Ovary (tissue), 9 donors: ENCODE data around the gene TIMM22. TPM values are rescaled to one million over a fixed set of nuclear protein-coding genes. Genes with fewer than 3 reads are reported as not detected.

Experiments used
- DNase-seq, 5 donors: peaks; one replicate each; pipeline ENCODE4 v3.0.0-alpha.2; 2019 to 2020
- H3K27ac ChIP-seq, 2 donors: fragments of 200-600 bp; one replicate each; pipeline versions ENCODE4 v1.5.1 to v1.8.0; 2019 to 2022
- H3K27me3 ChIP-seq: fragments of 200-600 bp; one replicate; pipeline ENCODE4 v1.8.0; 2022
- H3K36me3 ChIP-seq: fragments of 200-600 bp; sonication (generic); one replicate; pipeline ENCODE4 v1.5.1; 2019
- H3K4me1 ChIP-seq: one replicate; pipeline ENCODE4 v1.8.1; 2013; ENCODE audit warnings: mild to moderate bottlenecking, moderate library complexity; ENCODE audit not compliant: insufficient read depth
- H3K4me3 ChIP-seq: fragments of 200-600 bp; sonication (generic); one replicate; pipeline ENCODE4 v1.5.1; 2017
- H3K9me3 ChIP-seq, 2 donors: fragments of 200-600 bp in 1 of 2; sonication (generic) in 1 of 2; one replicate each; pipeline versions ENCODE4 v1.5.1 to v1.8.1; 2013 to 2019; ENCODE audit warnings: mild to moderate bottlenecking in 1 of 2, moderate library complexity in 1 of 2
- EP300 ChIP-seq: sonication (generic); formaldehyde crosslinking; IDR thresholded peaks from one replicate; pipeline ENCODE4 v1.6.1; 2017; ENCODE audit warnings: antibody characterized with exemption
- POLR2A ChIP-seq: fragments of 450-650 bp; IDR thresholded peaks from one replicate; pipeline ENCODE4 v1.6.1; 2017; ENCODE audit warnings: antibody characterized with exemption, mild to moderate bottlenecking, moderate library complexity
- WGBS, 3 donors: extraction: QIAGEN DNeasy Blood & Tissue Kit in 1 of 3; methylation state at CpG; one replicate each; pipeline versions ENCODE4 v1.1.5 to v1.1.7; 2013 to 2017; 5-methylcytosine and 5-hydroxymethylcytosine counted together
- intact Hi-C, 4 donors: fragments of 100-400 bp; cut with DNase I; formaldehyde crosslinking; loops; one replicate each; pipeline versions ENCODE4 v1.11.0 to v1.15.1; 2022 to 2023
- polyA plus RNA-seq, 2 donors: library from polyadenylated mRNA; stranded (reverse); fragments of 200-250 nt in 1 of 2; fragments of 350-450 nt in 1 of 2; fragmentation: Illumina TruSeq in 1 of 2; extraction: RNeasy Lipid Tissue Mini Kit (QIAGEN cat#74804) in 1 of 2; gene quantifications; one replicate each; pipeline ENCODE4 v1.2.3, GENCODE V29; 2013 to 2014
- total RNA-seq, 7 donors: library from RNA; depleted of rRNA in 2 of 7; stranded (reverse); fragments of >200 nt in 2 of 7; fragmentation: NEBNext Ultra II Directional in 3 of 7; extraction: Animal tissue kit (Norgen Biotek cat#: 25700) in 3 of 7; gene quantifications; one replicate each; pipeline versions ENCODE4 v1.1.0 to v1.2.4, GENCODE V29; 2016 to 2023
- TF ChIP-seq, protein P1 (sequence below), 3 donors: fragments of 450-650 bp in 2 of 3; fragments of 200-600 bp in 1 of 3; IDR thresholded peaks; one replicate each; pipeline versions ENCODE4 v1.5.1 to v1.8.0; 2016 to 2022; ENCODE audit warnings: antibody characterized with exemption in 3 of 3, mild to moderate bottlenecking in 1 of 3
- donor health status: DM: no; HTN: no; CAD: no; lungs with moderate emphysema.
- donor health status: DM: no; HTN: no; CAD: no.
- donor health status: Bipolar disorder and iron deficiency.
- donor health status: DM: yes; HTN: yes; CAD: no.
- donor health status: DM: no; HTN: no; CAD: no.
- donor health status: DM: yes; HTN: yes; CAD: no.

Gene TIMM22
- total and polyA plus RNA-seq, 9 donors, result 7.9 to 15.1 (median 11.3) TPM

DNA sequence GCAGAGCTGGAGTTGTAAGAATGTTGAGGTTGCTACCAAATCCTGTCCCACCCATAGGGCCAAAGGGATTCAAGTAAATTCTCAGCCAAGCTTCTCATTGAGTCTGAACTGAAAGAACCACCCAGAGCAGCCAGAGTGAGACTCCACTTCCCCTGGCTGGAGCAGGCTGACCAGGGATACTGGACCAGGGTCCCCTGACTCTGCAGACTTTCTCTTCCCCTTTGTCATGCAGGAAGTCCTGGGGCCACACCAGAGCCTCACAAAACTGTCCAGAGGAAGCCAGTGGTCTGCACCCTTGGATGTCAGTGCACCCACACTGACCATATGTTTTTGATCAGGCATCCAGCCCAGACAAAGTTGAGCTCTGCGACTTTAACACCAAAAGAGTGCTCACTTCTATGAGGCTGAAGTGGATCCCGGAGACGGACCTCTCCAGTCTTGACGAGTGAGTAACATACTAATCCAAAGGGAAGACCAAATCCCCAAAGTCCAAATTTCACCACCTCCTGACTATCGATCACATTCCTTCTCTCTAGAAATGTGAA is 21.5 kb upstream of the TIMM22 start:
- Histone ChIP-seq H3K27ac (no peak overlapping the region), H3K9me3 (no peaks in the 10 kb centered on the region), H3K4me3 (no peak overlapping the region), H3K4me1 (peaks cover 1% of the 10 kb centered on the region), H3K27me3 (no peaks in the 10 kb centered on the region), H3K36me3 (no peaks in the 10 kb centered on the region)
- TF ChIP-seq, protein P1, sequence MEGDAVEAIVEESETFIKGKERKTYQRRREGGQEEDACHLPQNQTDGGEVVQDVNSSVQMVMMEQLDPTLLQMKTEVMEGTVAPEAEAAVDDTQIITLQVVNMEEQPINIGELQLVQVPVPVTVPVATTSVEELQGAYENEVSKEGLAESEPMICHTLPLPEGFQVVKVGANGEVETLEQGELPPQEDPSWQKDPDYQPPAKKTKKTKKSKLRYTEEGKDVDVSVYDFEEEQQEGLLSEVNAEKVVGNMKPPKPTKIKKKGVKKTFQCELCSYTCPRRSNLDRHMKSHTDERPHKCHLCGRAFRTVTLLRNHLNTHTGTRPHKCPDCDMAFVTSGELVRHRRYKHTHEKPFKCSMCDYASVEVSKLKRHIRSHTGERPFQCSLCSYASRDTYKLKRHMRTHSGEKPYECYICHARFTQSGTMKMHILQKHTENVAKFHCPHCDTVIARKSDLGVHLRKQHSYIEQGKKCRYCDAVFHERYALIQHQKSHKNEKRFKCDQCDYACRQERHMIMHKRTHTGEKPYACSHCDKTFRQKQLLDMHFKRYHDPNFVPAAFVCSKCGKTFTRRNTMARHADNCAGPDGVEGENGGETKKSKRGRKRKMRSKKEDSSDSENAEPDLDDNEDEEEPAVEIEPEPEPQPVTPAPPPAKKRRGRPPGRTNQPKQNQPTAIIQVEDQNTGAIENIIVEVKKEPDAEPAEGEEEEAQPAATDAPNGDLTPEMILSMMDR (IDR thresholded peaks at IDR 0.05), result no peak
- TF ChIP-seq POLR2A (no peak), EP300 (no peak)
- no peak for DNase-seq
- intact Hi-C loops, result loop anchor here in 1 of 4 donors (5.0 kb wide), 1 partner anchor 73 kb away; no protein-coding TSS in a partner anchor
- 57 to 68% (median 63%) methylated on average over 5 of the region's 5 CpGs for WGBS, 3 donors

DNA sequence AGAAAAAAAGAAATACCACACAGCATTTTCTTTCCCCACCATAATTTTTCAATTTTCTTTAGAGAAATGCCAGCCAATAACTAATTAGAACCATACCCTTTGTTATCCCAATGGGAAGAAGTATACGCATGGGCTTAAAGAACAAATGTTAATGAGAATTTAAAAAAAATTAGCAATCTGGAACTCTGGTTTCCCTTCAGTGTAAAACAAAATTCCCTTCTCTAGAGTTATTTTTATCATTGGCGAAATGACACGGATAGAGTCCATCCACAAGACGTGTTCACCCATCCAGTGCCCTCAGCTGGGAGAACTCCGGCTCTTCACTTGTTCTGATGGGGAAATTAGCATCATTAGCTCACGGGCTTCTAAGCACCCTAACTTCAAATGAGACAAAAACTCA is 20.6 kb upstream of the TIMM22 start:
- 73 to 85% (median 81%) methylated on average over 6 of the region's 6 CpGs for WGBS, 3 donors
- H3K27me3 ChIP-seq, result no peaks in the 10 kb centered on the region
- intact Hi-C loops, result loop anchor here in 1 of 4 donors (5.0 kb wide), 1 partner anchor 74 kb away; no protein-coding TSS in a partner anchor
- no peaks in the 10 kb centered on the region for H3K36me3 ChIP-seq
- no peak for DNase-seq
- H3K9me3 ChIP-seq, result no peaks in the 10 kb centered on the region
- H3K4me1 ChIP-seq, result peaks cover 1% of the 10 kb centered on the region
- H3K4me3 ChIP-seq, result no peak overlapping the region
- no peak for TF ChIP-seq EP300
- TF ChIP-seq POLR2A, result no peak
- TF ChIP-seq, protein P1 (IDR thresholded peaks at IDR 0.05), result no peak
- no peak overlapping the region for H3K27ac ChIP-seq

DNA sequence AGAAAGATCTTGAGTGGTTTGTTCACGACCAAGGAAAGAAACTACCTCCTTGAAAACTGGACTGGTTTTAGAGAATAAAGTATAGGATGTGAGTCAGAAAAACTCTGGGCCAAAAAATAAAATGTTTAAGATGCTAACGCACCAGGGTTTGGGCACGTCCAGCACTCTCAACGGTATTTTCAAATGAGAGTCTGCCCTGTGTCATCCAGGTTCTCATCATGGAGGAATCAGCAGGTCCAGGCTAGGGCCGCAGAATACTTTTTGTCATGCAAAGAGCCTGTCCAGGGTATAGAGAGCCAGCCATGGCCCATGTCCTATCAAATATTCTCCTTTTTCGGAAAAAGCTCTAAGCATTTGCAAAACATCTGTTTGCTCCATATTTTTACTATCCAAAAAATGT is 19.8 kb upstream of the TIMM22 start:
- Histone ChIP-seq H3K36me3 (no peaks in the 10 kb centered on the region), H3K27ac (no peak overlapping the region), H3K9me3 (no peaks in the 10 kb centered on the region), H3K4me3 (no peak overlapping the region), H3K4me1 (peaks cover 1% of the 10 kb centered on the region), H3K27me3 (no peaks in the 10 kb centered on the region)
- intact Hi-C loops, result loop anchor here in 1 of 4 donors (5.0 kb wide), 1 partner anchor 75 kb away; no protein-coding TSS in a partner anchor
- 40 to 56% (median 54%) methylated on average over 6 of the region's 6 CpGs for whole genome bisulfite sequencing, 3 donors
- DNase-seq, result no peak
- TF ChIP-seq, protein P1 (IDR thresholded peaks at IDR 0.05), result no peak

DNA sequence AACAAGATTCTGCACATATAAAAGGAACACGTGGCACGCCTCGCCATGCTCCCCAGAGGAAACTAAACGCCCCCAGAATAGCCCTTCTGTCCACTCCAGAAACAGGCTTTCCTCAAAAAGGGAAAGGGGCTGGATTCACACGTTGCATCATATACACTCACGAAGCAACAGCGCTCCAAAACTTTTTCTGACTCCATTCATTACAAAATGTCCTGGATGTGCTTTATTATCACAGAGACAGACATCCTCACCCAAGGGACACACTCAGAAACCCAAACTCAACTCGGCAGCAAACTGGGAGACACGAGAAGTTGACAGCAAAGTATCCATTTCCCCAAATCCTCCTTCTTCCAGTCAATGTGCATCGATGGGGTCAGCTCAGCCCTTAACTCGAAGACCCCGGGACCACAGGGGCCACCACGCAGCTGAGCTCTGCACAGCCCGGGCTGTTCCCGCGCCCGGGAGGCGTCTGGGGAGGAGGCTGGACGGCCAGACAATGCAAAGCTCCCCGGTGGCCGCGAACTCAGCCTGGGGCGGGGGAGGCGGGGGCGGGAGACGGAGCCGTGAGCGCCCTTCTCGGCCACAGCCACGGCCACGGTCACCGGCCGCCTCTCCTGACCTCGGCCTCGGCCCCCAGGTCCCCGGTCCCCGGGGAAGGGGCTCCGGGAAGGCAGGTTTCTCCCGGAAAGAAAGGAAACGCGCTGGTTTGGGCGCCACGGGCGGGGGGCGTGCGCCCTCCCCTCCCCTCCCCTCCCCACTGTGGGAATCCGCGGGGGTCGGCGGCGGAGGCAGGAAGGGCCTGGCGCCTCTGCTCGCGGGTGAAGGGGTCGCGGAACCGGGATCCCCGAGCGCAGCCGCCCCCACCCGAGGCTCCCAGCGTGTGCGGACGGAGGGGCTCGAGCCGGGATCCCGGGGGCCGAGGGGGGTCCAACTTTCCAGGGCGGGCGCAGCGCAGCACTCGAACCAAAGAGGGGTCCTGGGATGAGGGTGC is 18.5 kb upstream of the TIMM22 start:
- TF ChIP-seq, protein P1 (IDR thresholded peaks at IDR 0.05), result no peak
- TF ChIP-seq POLR2A, result no peak
- no peak for TF ChIP-seq EP300
- peaks cover 1% of the 10 kb centered on the region for H3K4me1 ChIP-seq
- H3K27ac ChIP-seq, result peak overlapping the region in 1 of 2 donors; percentile 52
- intact Hi-C loops, result loop anchor here in 2 of 4 donors (2.0 to 5.0 kb wide), 2 partner anchors 76 to 100 kb away; no protein-coding TSS in a partner anchor
- H3K36me3 ChIP-seq, result no peaks in the 10 kb centered on the region
- no peaks in the 10 kb centered on the region for H3K27me3 ChIP-seq
- 2 to 3% (median 2%) methylated on average over 42 to 72 of the region's 72 CpGs for whole genome bisulfite sequencing, 3 donors
- H3K9me3 ChIP-seq, result no peaks in the 10 kb centered on the region
- peak overlapping the region; percentile 79 for H3K4me3 ChIP-seq
- DNase-seq, result peak in 4 of 5 donors; percentile 40 to 65 (median 59)
